ENCODE measurements around the gene ZBTB5. TPM values are rescaled to one million over a fixed set of nuclear protein-coding genes. Genes with fewer than 3 reads are reported as not detected.

The ZBTB5 gene
- total RNA-seq, 1 donor from 2014 or later: 11.3 TPM

- no peaks in the 10 kb centered on the region for H3K9me3 ChIP-seq (ENCODE audit: insufficient read depth, low read depth, low read length)
- H3K36me3 Mint-ChIP-seq (ENCODE audit: low read depth, unreplicated experiment): peaks cover 14% of the 10 kb centered on the region
- no peaks in the 10 kb centered on the region for H3K4me1 ChIP-seq (ENCODE audit: insufficient read depth, low read length)
- no peak overlapping the region for H3K27ac Mint-ChIP-seq (ENCODE audit: unreplicated experiment)
- no peaks in the 10 kb centered on the region for H3K9me3 Mint-ChIP-seq (ENCODE audit: unreplicated experiment)
- no peak overlapping the region for H3K9ac ChIP-seq (ENCODE audit: low read length)
- H3K27ac ChIP-seq (ENCODE audit: low read depth, low read length): no peak overlapping the region
- TF ChIP-seq CTCF (IDR thresholded peaks at IDR 0.05; ENCODE audit: insufficient read depth, low read depth, low read length) (no peak), EZH2 (IDR thresholded peaks at IDR 0.05; ENCODE audit: insufficient read depth, low read length) (no peak)
- H3K36me3 ChIP-seq (ENCODE audit: insufficient read depth, low read length): no peaks in the 10 kb centered on the region
- DNase-seq (ENCODE audit: low read depth) (no peak), FAIRE-seq (no peak)
- H2AFZ ChIP-seq (ENCODE audit: low read depth, low read length): no peak overlapping the region
- H3K79me2 ChIP-seq (ENCODE audit: insufficient read depth, low read length): peaks cover 95% of the 10 kb centered on the region
- H3K4me3 Mint-ChIP-seq (ENCODE audit: unreplicated experiment): no peak overlapping the region
- no peak overlapping the region for H3K4me3 ChIP-seq (ENCODE audit: insufficient read depth, low read depth, low read length)
- H3K27me3 ChIP-seq (ENCODE audit: insufficient read depth, low read length): no peaks in the 10 kb centered on the region
- no peak overlapping the region for H3K4me2 ChIP-seq (ENCODE audit: low read length)
- H3K27me3 Mint-ChIP-seq (ENCODE audit: low read depth, unreplicated experiment): no peaks in the 10 kb centered on the region
- peaks cover 10% of the 10 kb centered on the region for H3K4me1 Mint-ChIP-seq (ENCODE audit: low read depth, unreplicated experiment)
- H4K20me1 ChIP-seq (ENCODE audit: insufficient read depth, low read length): peaks cover 85% of the 10 kb centered on the region
Observed at GRCh38 chr9:37455884-37456647, 9.2 kb downstream of the ZBTB5 start.

DNA sequence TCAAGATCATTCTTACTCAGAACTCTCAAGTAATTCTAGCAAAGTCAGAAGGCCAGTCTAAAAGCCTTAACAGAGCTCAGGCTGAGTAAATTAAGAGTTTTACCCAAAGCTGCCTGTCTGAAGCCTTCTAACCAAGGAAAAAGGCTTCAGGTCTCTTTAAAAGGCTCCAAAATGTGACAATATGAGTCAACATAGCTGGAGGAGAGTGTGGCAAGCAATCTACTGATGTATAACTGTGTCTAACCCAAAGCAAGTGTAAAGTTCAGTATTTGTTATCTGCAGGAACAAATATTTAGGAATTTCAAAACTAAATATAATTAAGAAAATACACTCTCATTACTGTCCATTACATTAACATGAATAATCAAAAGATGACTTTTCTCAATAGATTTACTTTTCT is 11.0 kb downstream of the ZBTB5 start:
- Histone ChIP-seq H4K20me1 (ENCODE audit: insufficient read depth, low read length) (peaks cover 77% of the 10 kb centered on the region), H3K4me2 (ENCODE audit: low read length) (no peak overlapping the region), H3K9me3 (ENCODE audit: insufficient read depth, low read depth, low read length) (no peaks in the 10 kb centered on the region), H3K27ac (ENCODE audit: low read depth, low read length) (no peak overlapping the region), H2AFZ (ENCODE audit: low read depth, low read length) (no peak overlapping the region), H3K79me2 (ENCODE audit: insufficient read depth, low read length) (peaks cover 91% of the 10 kb centered on the region), H3K9ac (ENCODE audit: low read length) (no peak overlapping the region), H3K4me3 (ENCODE audit: insufficient read depth, low read depth, low read length) (no peak overlapping the region), H3K36me3 (ENCODE audit: insufficient read depth, low read length) (no peaks in the 10 kb centered on the region), H3K27me3 (ENCODE audit: insufficient read depth, low read length) (no peaks in the 10 kb centered on the region), H3K4me1 (ENCODE audit: insufficient read depth, low read length) (no peaks in the 10 kb centered on the region)
- H3K27me3 Mint-ChIP-seq (ENCODE audit: low read depth, unreplicated experiment): no peaks in the 10 kb centered on the region
- peaks cover 15% of the 10 kb centered on the region for H3K36me3 Mint-ChIP-seq (ENCODE audit: low read depth, unreplicated experiment)
- no peak for TF ChIP-seq CTCF (IDR thresholded peaks at IDR 0.05; ENCODE audit: insufficient read depth, low read depth, low read length)
- no peak for TF ChIP-seq EZH2 (IDR thresholded peaks at IDR 0.05; ENCODE audit: insufficient read depth, low read length)
- no peak overlapping the region for H3K27ac Mint-ChIP-seq (ENCODE audit: unreplicated experiment)
- DNase-seq (ENCODE audit: low read depth) (no peak), FAIRE-seq (no peak)
- H3K9me3 Mint-ChIP-seq (ENCODE audit: unreplicated experiment): no peaks in the 10 kb centered on the region
- H3K4me3 Mint-ChIP-seq (ENCODE audit: unreplicated experiment): no peak overlapping the region
- peaks cover 10% of the 10 kb centered on the region for H3K4me1 Mint-ChIP-seq (ENCODE audit: low read depth, unreplicated experiment)

- Histone ChIP-seq H3K27me3 (ENCODE audit: insufficient read depth, low read length) (no peaks in the 10 kb centered on the region), H3K79me2 (ENCODE audit: insufficient read depth, low read length) (peaks cover 91% of the 10 kb centered on the region), H3K36me3 (ENCODE audit: insufficient read depth, low read length) (no peaks in the 10 kb centered on the region), H3K4me2 (ENCODE audit: low read length) (no peak overlapping the region), H2AFZ (ENCODE audit: low read depth, low read length) (no peak overlapping the region), H3K27ac (ENCODE audit: low read depth, low read length) (no peak overlapping the region), H4K20me1 (ENCODE audit: insufficient read depth, low read length) (peaks cover 77% of the 10 kb centered on the region), H3K4me3 (ENCODE audit: insufficient read depth, low read depth, low read length) (no peak overlapping the region), H3K9ac (ENCODE audit: low read length) (no peak overlapping the region), H3K9me3 (ENCODE audit: insufficient read depth, low read depth, low read length) (no peaks in the 10 kb centered on the region), H3K4me1 (ENCODE audit: insufficient read depth, low read length) (no peaks in the 10 kb centered on the region)
- no peak for TF ChIP-seq EZH2 (IDR thresholded peaks at IDR 0.05; ENCODE audit: insufficient read depth, low read length)
- no peak for TF ChIP-seq CTCF (IDR thresholded peaks at IDR 0.05; ENCODE audit: insufficient read depth, low read depth, low read length)
- H3K27ac Mint-ChIP-seq (ENCODE audit: unreplicated experiment): no peak overlapping the region
- no peaks in the 10 kb centered on the region for H3K9me3 Mint-ChIP-seq (ENCODE audit: unreplicated experiment)
- peaks cover 15% of the 10 kb centered on the region for H3K36me3 Mint-ChIP-seq (ENCODE audit: low read depth, unreplicated experiment)
- H3K4me1 Mint-ChIP-seq (ENCODE audit: low read depth, unreplicated experiment): peaks cover 10% of the 10 kb centered on the region
- H3K27me3 Mint-ChIP-seq (ENCODE audit: low read depth, unreplicated experiment): no peaks in the 10 kb centered on the region
- no peak for FAIRE-seq
- H3K4me3 Mint-ChIP-seq (ENCODE audit: unreplicated experiment): no peak overlapping the region
- no peak for DNase-seq (ENCODE audit: low read depth)
Observed at GRCh38 chr9:37453827-37454226, 11.4 kb downstream of the ZBTB5 start.

All from astrocyte (in vitro differentiated cells and primary cell).